C4-2B (cell line): Measurements from ENCODE around the gene SEZ6.

ENCODE experiments used
- ZFX ChIP-seq: fragments of 450-650 bp; IDR thresholded peaks from 2 replicates; pipeline ENCODE4 v1.6.1; 2017
- TF ChIP-seq, protein P1 (sequence below): fragments of 450-650 bp; conservative IDR thresholded peaks from 2 replicates; pipeline ENCODE4 v1.5.1; 2017; ENCODE audit warnings: mild to moderate bottlenecking

DNA sequence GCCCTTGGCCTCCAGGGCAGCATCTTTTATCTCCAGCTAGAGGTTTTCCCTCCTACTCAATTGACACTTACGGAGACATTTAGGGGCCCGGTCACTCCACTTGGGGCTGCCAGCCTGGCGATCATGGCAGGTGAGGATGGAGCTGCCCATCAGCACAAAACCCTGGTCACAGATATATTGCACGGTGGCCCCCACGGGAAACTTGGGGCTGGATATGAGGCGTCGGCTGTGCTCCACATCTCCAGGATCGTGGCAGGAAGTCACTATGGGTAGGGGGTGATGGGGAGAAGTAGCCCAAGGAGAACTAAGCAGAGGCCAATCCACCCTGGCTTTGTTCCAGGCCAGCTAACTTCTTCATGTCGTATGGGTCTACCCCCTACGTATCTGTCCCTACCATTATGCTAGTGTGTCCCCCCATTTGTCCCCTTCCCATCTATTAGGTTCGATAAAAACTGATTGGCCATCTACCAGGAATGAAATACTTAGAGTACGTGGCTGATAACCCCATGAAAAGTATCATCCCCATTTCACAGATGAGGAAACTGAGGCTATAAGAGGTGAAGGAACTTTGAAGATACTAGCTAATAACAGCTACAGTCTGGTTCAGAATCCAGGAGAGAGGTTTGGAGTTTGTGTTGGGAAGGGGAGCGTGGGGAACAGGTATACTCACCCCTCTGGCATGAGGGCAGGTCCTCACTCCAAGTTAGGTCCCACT is 48.4 kb downstream of the SEZ6 start:
- TF ChIP-seq, protein P1, sequence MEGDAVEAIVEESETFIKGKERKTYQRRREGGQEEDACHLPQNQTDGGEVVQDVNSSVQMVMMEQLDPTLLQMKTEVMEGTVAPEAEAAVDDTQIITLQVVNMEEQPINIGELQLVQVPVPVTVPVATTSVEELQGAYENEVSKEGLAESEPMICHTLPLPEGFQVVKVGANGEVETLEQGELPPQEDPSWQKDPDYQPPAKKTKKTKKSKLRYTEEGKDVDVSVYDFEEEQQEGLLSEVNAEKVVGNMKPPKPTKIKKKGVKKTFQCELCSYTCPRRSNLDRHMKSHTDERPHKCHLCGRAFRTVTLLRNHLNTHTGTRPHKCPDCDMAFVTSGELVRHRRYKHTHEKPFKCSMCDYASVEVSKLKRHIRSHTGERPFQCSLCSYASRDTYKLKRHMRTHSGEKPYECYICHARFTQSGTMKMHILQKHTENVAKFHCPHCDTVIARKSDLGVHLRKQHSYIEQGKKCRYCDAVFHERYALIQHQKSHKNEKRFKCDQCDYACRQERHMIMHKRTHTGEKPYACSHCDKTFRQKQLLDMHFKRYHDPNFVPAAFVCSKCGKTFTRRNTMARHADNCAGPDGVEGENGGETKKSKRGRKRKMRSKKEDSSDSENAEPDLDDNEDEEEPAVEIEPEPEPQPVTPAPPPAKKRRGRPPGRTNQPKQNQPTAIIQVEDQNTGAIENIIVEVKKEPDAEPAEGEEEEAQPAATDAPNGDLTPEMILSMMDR = no peak
- TF ChIP-seq ZFX = no peak
